Stimulated activated CD4-positive, alpha-beta T cell treated with anti-CD3 and anti-CD28 coated beads, Interleukin-1b, Interleukin-23, amount 100 ng/mL, for 4 hours (primary cell): Measurements from ENCODE around the gene HNRNPA0.
A peak's percentile ranks its signal among the peaks of the same experiment; 100 is the strongest.

Experiments
- DNase-seq, 2 donors: peaks; one replicate each; pipeline ENCODE4 v3.0.0-alpha.2; 2020; ENCODE audit warnings: low read depth in 2 of 2

Gene HNRNPA0

GRCh38 chr5:137727623-137728022, 26.5 kb downstream of the HNRNPA0 start:
- DNase-seq, result no peak

GRCh38 chr5:137724251-137724650, 29.9 kb downstream of the HNRNPA0 start:
- no peak for DNase-seq

GRCh38 chr5:137718611-137719010, 35.6 kb downstream of the HNRNPA0 start:
- no peak for DNase-seq

GRCh38 chr5:137716337-137716736, 37.8 kb downstream of the HNRNPA0 start:
- DNase-seq, result no peak

GRCh38 chr5:137715456-137715855, 38.7 kb downstream of the HNRNPA0 start:
- DNase-seq, result no peak

GRCh38 chr5:137714946-137715345, 39.2 kb downstream of the HNRNPA0 start:
- DNase-seq, result no peak

- DNase-seq, result no peak
Observed at GRCh38 chr5:137714494-137714893, 39.7 kb downstream of the HNRNPA0 start.

- no peak for DNase-seq
Observed at GRCh38 chr5:137712139-137712667, 42.0 kb downstream of the HNRNPA0 start.

GRCh38 chr5:137710086-137710485, 44.1 kb downstream of the HNRNPA0 start:
- no peak for DNase-seq

GRCh38 chr5:137708796-137709559, 45.2 kb downstream of the HNRNPA0 start:
- DNase-seq, result no peak

- no peak for DNase-seq
Observed at GRCh38 chr5:137708062-137708461, 46.1 kb downstream of the HNRNPA0 start.

- no peak for DNase-seq
Observed at GRCh38 chr5:137706841-137707240, 47.3 kb downstream of the HNRNPA0 start.

- DNase-seq, result no peak
Observed at GRCh38 chr5:137705106-137705505, 49.1 kb downstream of the HNRNPA0 start.

- DNase-seq, result no peak
Observed at GRCh38 chr5:137703565-137703964, 50.6 kb downstream of the HNRNPA0 start.

GRCh38 chr5:137700282-137700680, 53.9 kb downstream of the HNRNPA0 start:
- no peak for DNase-seq

GRCh38 chr5:137699336-137700281, 54.6 kb downstream of the HNRNPA0 start:
- no peak for DNase-seq

GRCh38 chr5:137696481-137696880, 57.7 kb downstream of the HNRNPA0 start:
- peak in 1 of 2 donors; percentile 22 for DNase-seq

- no peak for DNase-seq
Observed at GRCh38 chr5:137695651-137696428, 58.3 kb downstream of the HNRNPA0 start.
